ENCODE results near the gene SLIT1. TPM values are rescaled to one million over a fixed set of nuclear protein-coding genes. Genes with fewer than 3 reads are reported as not detected.

SLIT1 gene
- total and polyA plus RNA-seq, 2 of the 8 experiments (the other 6 are each of a cell fraction or from before 2014, with no cell fraction given): 0.70 to 0.88 TPM

DNA sequence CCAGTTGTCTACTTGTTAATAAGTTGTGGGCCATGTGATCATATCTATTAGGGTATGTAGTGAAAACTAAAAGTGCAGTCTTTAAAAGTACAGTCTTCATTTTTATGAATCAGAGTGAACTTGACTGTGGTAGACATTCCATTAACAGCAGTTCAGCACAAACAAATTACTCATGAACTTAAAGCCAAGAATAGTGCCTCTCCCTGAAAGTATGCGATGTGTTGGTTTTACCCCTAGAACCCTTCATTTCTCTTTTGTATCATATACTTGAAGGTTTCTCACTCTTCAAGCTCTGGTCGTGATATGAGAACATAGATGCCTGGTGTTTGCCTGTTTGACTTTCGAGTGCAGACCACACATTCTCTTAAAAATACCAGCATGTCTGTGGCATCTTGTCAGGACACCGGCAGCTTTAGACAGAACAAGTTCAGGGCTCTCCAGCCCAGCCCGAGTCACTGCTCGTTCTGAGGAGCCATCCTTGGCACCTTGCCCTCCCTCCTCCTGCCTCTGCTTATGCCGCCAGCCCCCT is 194.4 kb downstream of the SLIT1 start (continued):
- TF ChIP-seq SUZ12 (IDR thresholded peaks at IDR 0.05; ENCODE audit: low read length) (no peak), KDM1A (IDR thresholded peaks at IDR 0.05; ENCODE audit: borderline replicate concordance, low read length) (no peak)

All from H1 (cell line).